Measurements from ENCODE around the gene PHEX. TPM values are rescaled to one million over a fixed set of nuclear protein-coding genes. Genes with fewer than 3 reads are reported as not detected.

The PHEX gene
- polyA plus RNA-seq, 3 donors, result 0.03 TPM; not detected in 2

DNA sequence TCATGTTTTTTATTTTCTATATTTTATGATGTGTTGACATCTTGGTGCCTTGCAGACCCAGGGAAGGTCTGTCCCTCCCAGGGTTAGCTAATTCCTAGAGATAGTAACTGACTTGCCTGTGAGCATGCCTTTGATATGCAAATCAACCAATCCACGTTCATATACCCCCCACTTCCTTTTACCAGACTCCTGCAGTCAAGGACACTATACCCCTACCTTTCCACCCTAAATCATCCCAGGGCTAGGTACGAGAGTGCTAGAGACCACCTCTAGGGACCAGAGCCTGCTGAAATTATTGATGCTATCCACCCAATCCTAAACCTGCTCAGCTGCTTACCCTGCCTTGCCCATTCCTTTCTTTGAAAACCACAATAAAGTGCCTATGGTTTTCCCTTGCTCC is 7.5 kb upstream of the PHEX start:
- Histone ChIP-seq H3K79me2 (ENCODE audit: insufficient read depth, low read length) (no peaks in the 10 kb centered on the region), H3K27me3 (ENCODE audit: control insufficient read depth in 2 of 2, insufficient read depth in 2 of 2, low read length in 2 of 2) (no peaks in the 10 kb centered on the region), H2AFZ (ENCODE audit: insufficient read depth, low read depth, low read length, poor library complexity, severe bottlenecking) (no peak overlapping the region), H3K4me1 (ENCODE audit: control insufficient read depth in 1 of 2, insufficient read depth in 2 of 2, low read length in 2 of 2) (no peaks in the 10 kb centered on the region), H3K4me2 (replicated peaks; ENCODE audit: extremely low read depth, low read length, poor library complexity, severe bottlenecking) (no peak overlapping the region), H4K20me1 (ENCODE audit: insufficient read depth, low read length) (no peaks in the 10 kb centered on the region), H3K27ac (ENCODE audit: low read depth in 1 of 2, low read length in 2 of 2) (no peak overlapping the region), H3K36me3 (replicated peaks in 1 of 2; ENCODE audit: control insufficient read depth in 1 of 2, insufficient read depth in 2 of 2, low read length in 2 of 2) (no peaks in the 10 kb centered on the region), H3K4me3 (replicated peaks in 1 of 3; ENCODE audit: low read depth in 2 of 3, low read length in 3 of 3) (no peak overlapping the region), H3K9ac (ENCODE audit: insufficient read depth, low read length, poor library complexity, severe bottlenecking) (no peak overlapping the region), H3K9me3 (replicated peaks in 1 of 2; ENCODE audit: control insufficient read depth in 1 of 2, insufficient read depth in 1 of 2, low read length in 2 of 2) (no peaks in the 10 kb centered on the region)
- DNase-seq, result no peak
- 91% methylated on average over 1 of the region's 2 CpGs for WGBS (ENCODE audit: insufficient coverage)
- peaks cover 1 to 4% (median 3%) of the 10 kb centered on the region in 3 donors for H3K27me3 Mint-ChIP-seq (ENCODE audit: low read depth in 3 of 3)
- H3K4me3 Mint-ChIP-seq, result no peak overlapping the region
- intact Hi-C loops (cut with micrococcal nuclease), result no loop called here
- H3K36me3 Mint-ChIP-seq, result no peaks in the 10 kb centered on the region
- H3K9me3 Mint-ChIP-seq, result peaks cover 0 to 2% (median 1%) of the 10 kb centered on the region in 7 donors
- TF ChIP-seq CTCF (IDR thresholded peaks at IDR 0.05), result no peak
- H3K4me1 Mint-ChIP-seq, result no peaks in the 10 kb centered on the region
- no peak overlapping the region for H3K27ac Mint-ChIP-seq

- no peaks in the 10 kb centered on the region for H3K4me1 Mint-ChIP-seq
- H3K9me3 Mint-ChIP-seq, result peaks cover 0 to 2% (median 0%) of the 10 kb centered on the region in 7 donors
- WGBS (ENCODE audit: insufficient coverage), result no CpG with 5 or more reads among the region's 7 CpGs
- intact Hi-C loops (cut with micrococcal nuclease), result no loop called here
- Histone ChIP-seq H3K9ac (ENCODE audit: insufficient read depth, low read length, poor library complexity, severe bottlenecking) (no peak overlapping the region), H3K4me3 (replicated peaks in 1 of 3; ENCODE audit: low read depth in 2 of 3, low read length in 3 of 3) (no peak overlapping the region), H3K9me3 (replicated peaks in 1 of 2; ENCODE audit: control insufficient read depth in 1 of 2, insufficient read depth in 1 of 2, low read length in 2 of 2) (no peaks in the 10 kb centered on the region), H3K79me2 (ENCODE audit: insufficient read depth, low read length) (no peaks in the 10 kb centered on the region), H3K4me1 (ENCODE audit: control insufficient read depth in 1 of 2, insufficient read depth in 2 of 2, low read length in 2 of 2) (no peaks in the 10 kb centered on the region), H4K20me1 (ENCODE audit: insufficient read depth, low read length) (no peaks in the 10 kb centered on the region), H3K27me3 (ENCODE audit: control insufficient read depth in 2 of 2, insufficient read depth in 2 of 2, low read length in 2 of 2) (no peaks in the 10 kb centered on the region), H3K36me3 (replicated peaks in 1 of 2; ENCODE audit: control insufficient read depth in 1 of 2, insufficient read depth in 2 of 2, low read length in 2 of 2) (no peaks in the 10 kb centered on the region), H3K27ac (ENCODE audit: low read depth in 1 of 2, low read length in 2 of 2) (no peak overlapping the region), H3K4me2 (replicated peaks; ENCODE audit: extremely low read depth, low read length, poor library complexity, severe bottlenecking) (no peak overlapping the region), H2AFZ (ENCODE audit: insufficient read depth, low read depth, low read length, poor library complexity, severe bottlenecking) (no peak overlapping the region)
- H3K4me3 Mint-ChIP-seq, result no peak overlapping the region
- no peak overlapping the region for H3K27ac Mint-ChIP-seq
- H3K27me3 Mint-ChIP-seq (ENCODE audit: low read depth in 3 of 3), result peaks cover 1 to 2% (median 2%) of the 10 kb centered on the region in 3 donors
- TF ChIP-seq CTCF (IDR thresholded peaks at IDR 0.05), result no peak
- no peak for DNase-seq
- no peaks in the 10 kb centered on the region for H3K36me3 Mint-ChIP-seq
These were observed 6.4 kb upstream of the PHEX start for GRCh38 chrX:22025751-22026150.
